Right ventricle myocardium inferior (tissue), 1 donor: ENCODE results near the gene SLC35G1. TPM values are rescaled to one million over a fixed set of nuclear protein-coding genes. Genes with fewer than 3 reads are reported as not detected.
A peak's percentile ranks its signal among the peaks of the same experiment; 100 is the strongest.

Experiments
- ATAC-seq: fragments of 200-7000 bp; cut with Tn5 transposase; one replicate; pipeline ENCODE4 v1.9.1; 2020; ENCODE audit warnings: mild to moderate bottlenecking, moderate library complexity
- DNase-seq: peaks from one replicate; pipeline ENCODE4 v3.0.0; 2021; ENCODE audit errors: missing footprints
- intact Hi-C: fragments of 100-400 bp; cut with DNase I; formaldehyde crosslinking; loops from one replicate; pipeline ENCODE4 v1.11.0; 2022
- long read RNA-seq: library from polyadenylated mRNA; unstranded; transcript quantifications from one replicate; pipeline ENCODE4 v2.0.0, GENCODE V29; 2021
- total RNA-seq: library from RNA; stranded (reverse); fragmentation: NEBNext Ultra II Directional; extraction: Animal tissue kit (Norgen Biotek cat#: 25700); gene quantifications from one replicate; pipeline ENCODE4 v1.2.1, GENCODE V29; 2021
- donor health status: DM: no; HTN: yes; CAD: no; lungs with severe emphysema.

Gene SLC35G1
- total RNA-seq, result 1.8 TPM
- long read RNA-seq, partial matches to known transcripts, result 0 of 2 reads
- long read RNA-seq, other reads (novel, unspliced or antisense), result 1 of 2 reads

- ATAC-seq (peak; percentile 96), DNase-seq (peak; percentile 78)
- intact Hi-C loops, result no loop called here
Observed at GRCh38 chr10:93893646-93894515, at the start of gene SLC35G1. TSS of gene SLC35G1 (plus strand) at chr10:93893978. CDS start at chr10:93894034, 56 bp downstream.

GRCh38 chr10:93844979-93845626 lies 48.7 kb upstream of the SLC35G1 start:
- ATAC-seq (no peak), DNase-seq (no peak)
- intact Hi-C loops, result no loop called here

GRCh38 chr10:93849593-93849992 lies 44.2 kb upstream of the SLC35G1 start:
- intact Hi-C loops, result no loop called here
- no peak for DNase-seq
- ATAC-seq, result no peak

GRCh38 chr10:93850031-93851015 lies 43.5 kb upstream of the SLC35G1 start:
- no peak for DNase-seq
- intact Hi-C loops, result no loop called here
- no peak for ATAC-seq

GRCh38 chr10:93851169-93851568 lies 42.6 kb upstream of the SLC35G1 start:
- ATAC-seq (no peak), DNase-seq (no peak)
- intact Hi-C loops, result no loop called here

GRCh38 chr10:93852476-93853095 lies 41.2 kb upstream of the SLC35G1 start:
- intact Hi-C loops, result no loop called here
- DNase-seq (no peak), ATAC-seq (no peak)

GRCh38 chr10:93854975-93855374 lies 38.8 kb upstream of the SLC35G1 start:
- intact Hi-C loops, result no loop called here
- DNase-seq (no peak), ATAC-seq (no peak)

- intact Hi-C loops, result no loop called here
- ATAC-seq (no peak), DNase-seq (no peak)
Observed at GRCh38 chr10:93856349-93857145, 37.2 kb upstream of the SLC35G1 start.

- intact Hi-C loops, result no loop called here
- ATAC-seq, result no peak
- DNase-seq, result no peak
Observed at GRCh38 chr10:93859049-93859655, 34.6 kb upstream of the SLC35G1 start.

GRCh38 chr10:93861825-93862224 lies 32.0 kb upstream of the SLC35G1 start:
- no peak for ATAC-seq
- intact Hi-C loops, result no loop called here
- no peak for DNase-seq

GRCh38 chr10:93865794-93866425 lies 27.9 kb upstream of the SLC35G1 start:
- intact Hi-C loops, result no loop called here
- DNase-seq (no peak), ATAC-seq (no peak)

- intact Hi-C loops, result no loop called here
- ATAC-seq (no peak), DNase-seq (no peak)
Observed at GRCh38 chr10:93867525-93867924, 26.3 kb upstream of the SLC35G1 start.

GRCh38 chr10:93871671-93872204 lies 22.0 kb upstream of the SLC35G1 start:
- intact Hi-C loops, result no loop called here
- ATAC-seq, result no peak
- no peak for DNase-seq

GRCh38 chr10:93872375-93873158 lies 21.2 kb upstream of the SLC35G1 start:
- DNase-seq (no peak), ATAC-seq (no peak)
- intact Hi-C loops, result no loop called here

- ATAC-seq (no peak), DNase-seq (no peak)
- intact Hi-C loops, result no loop called here
Observed at GRCh38 chr10:93873420-93874115, 20.2 kb upstream of the SLC35G1 start.
